GM23248 (cell line): ENCODE measurements around the gene MECP2. TPM values are rescaled to one million over a fixed set of nuclear protein-coding genes. Genes with fewer than 3 reads are reported as not detected.

ENCODE experiments used
- DNase-seq: peaks from one replicate; pipeline ENCODE4 v3.0.0-alpha.2; 2015
- H2AFZ ChIP-seq: fragments of 200-600 bp; sonication (generic); 2 replicates; pipeline ENCODE4 v1.6.1; 2016; ENCODE audit warnings: antibody characterized with exemption
- H3F3A ChIP-seq: fragments of 200-600 bp; sonication (generic); 2 replicates; pipeline ENCODE4 v1.6.1; 2016; ENCODE audit warnings: mild to moderate bottlenecking, antibody characterized with exemption, mixed run types; ENCODE audit not compliant: insufficient read depth
- H3K27ac ChIP-seq: fragments of 200-600 bp; sonication (generic); 2 replicates; pipeline ENCODE4 v1.5.1; 2016; ENCODE audit warnings: mild to moderate bottlenecking
- H3K27me3 ChIP-seq: fragments of 200-600 bp; sonication (generic); replicated peaks from 2 replicates; pipeline ENCODE4 v1.6.1; 2016; ENCODE audit warnings: mild to moderate bottlenecking; ENCODE audit not compliant: insufficient read depth
- H3K36me3 ChIP-seq: fragments of 200-600 bp; sonication (generic); 2 replicates; pipeline ENCODE4 v1.6.1; 2016; ENCODE audit warnings: low read depth, mild to moderate bottlenecking
- H3K4me1 ChIP-seq: fragments of 200-600 bp; sonication (generic); 2 replicates; pipeline ENCODE4 v1.6.1; 2016; ENCODE audit warnings: mild to moderate bottlenecking; ENCODE audit not compliant: insufficient read depth
- H3K4me2 ChIP-seq: fragments of 200-600 bp; sonication (generic); one replicate; pipeline ENCODE4 v1.6.1; 2016; ENCODE audit warnings: mild to moderate bottlenecking; ENCODE audit not compliant: unreplicated experiment
- H3K4me3 ChIP-seq: fragments of 200-600 bp; sonication (generic); 2 replicates; pipeline ENCODE4 v1.5.1; 2016; ENCODE audit warnings: mild to moderate bottlenecking
- H3K79me2 ChIP-seq: fragments of 200-600 bp; sonication (generic); 2 replicates; pipeline ENCODE4 v1.6.1; 2016; ENCODE audit warnings: mild to moderate bottlenecking; ENCODE audit not compliant: insufficient read depth
- H3K9ac ChIP-seq: fragments of 200-600 bp; sonication (generic); 2 replicates; pipeline ENCODE4 v1.6.1; 2016; ENCODE audit warnings: mild to moderate bottlenecking
- H3K9me2 ChIP-seq: fragments of 200-600 bp; sonication (generic); 2 replicates; pipeline ENCODE4 v1.6.1; 2016; ENCODE audit warnings: mixed run types, mild to moderate bottlenecking, moderate library complexity; ENCODE audit not compliant: insufficient read depth
- H3K9me3 ChIP-seq: fragments of 200-600 bp; sonication (generic); one replicate; pipeline ENCODE4 v1.6.1; 2017; ENCODE audit warnings: low read depth
- H4K20me1 ChIP-seq: fragments of 200-600 bp; sonication (generic); 2 replicates; pipeline ENCODE4 v1.6.0; 2016; ENCODE audit not compliant: insufficient read depth
- EZH2 ChIP-seq: fragments of 200-600 bp; sonication (generic); IDR thresholded peaks from 2 replicates; pipeline ENCODE4 v1.6.1; 2018; ENCODE audit warnings: antibody characterized with exemption, mild to moderate bottlenecking; ENCODE audit not compliant: insufficient read depth, poor library complexity, severe bottlenecking
- EZH2phosphoT487 ChIP-seq: fragments of 200-600 bp; sonication (generic); IDR thresholded peaks from 2 replicates; pipeline ENCODE4 v1.6.1; 2018; ENCODE audit warnings: antibody characterized with exemption, moderate library complexity, mild to moderate bottlenecking, low read depth; ENCODE audit not compliant: insufficient read depth
- WGBS, 2 experiments: methylation state at CpG; one replicate each; pipeline ENCODE4 v1.1.6; 2015 to 2017; ENCODE audit warnings: low lambda C conversion rate in 2 of 2, low coverage in 1 of 2; ENCODE audit errors: missing lambda C conversion rate in 2 of 2; 5-methylcytosine and 5-hydroxymethylcytosine counted together
- in situ Hi-C: fragments of 300-500 bp; cut with MboI; formaldehyde crosslinking; loops from 2 replicates; pipeline ENCODE4 v1.15.0; 2020
- polyA plus RNA-seq: library from polyadenylated mRNA; unstranded; fragments of >200 nt; fragmentation: Nextera tagmentation; extraction: Ambion mirVana; gene quantifications from 2 replicates; pipeline ENCODE4 v1.2.1, GENCODE V29; 2016
- total RNA-seq: library from RNA; depleted of rRNA; stranded (reverse); fragments of >200 nt; shearing (Covaris generic); gene quantifications from 2 replicates; pipeline ENCODE4 v1.2.3, GENCODE V29; 2014

MECP2 gene
- total and polyA plus RNA-seq, 2 experiments from 2014 or later = 10.3 to 16.5 TPM

DNA sequence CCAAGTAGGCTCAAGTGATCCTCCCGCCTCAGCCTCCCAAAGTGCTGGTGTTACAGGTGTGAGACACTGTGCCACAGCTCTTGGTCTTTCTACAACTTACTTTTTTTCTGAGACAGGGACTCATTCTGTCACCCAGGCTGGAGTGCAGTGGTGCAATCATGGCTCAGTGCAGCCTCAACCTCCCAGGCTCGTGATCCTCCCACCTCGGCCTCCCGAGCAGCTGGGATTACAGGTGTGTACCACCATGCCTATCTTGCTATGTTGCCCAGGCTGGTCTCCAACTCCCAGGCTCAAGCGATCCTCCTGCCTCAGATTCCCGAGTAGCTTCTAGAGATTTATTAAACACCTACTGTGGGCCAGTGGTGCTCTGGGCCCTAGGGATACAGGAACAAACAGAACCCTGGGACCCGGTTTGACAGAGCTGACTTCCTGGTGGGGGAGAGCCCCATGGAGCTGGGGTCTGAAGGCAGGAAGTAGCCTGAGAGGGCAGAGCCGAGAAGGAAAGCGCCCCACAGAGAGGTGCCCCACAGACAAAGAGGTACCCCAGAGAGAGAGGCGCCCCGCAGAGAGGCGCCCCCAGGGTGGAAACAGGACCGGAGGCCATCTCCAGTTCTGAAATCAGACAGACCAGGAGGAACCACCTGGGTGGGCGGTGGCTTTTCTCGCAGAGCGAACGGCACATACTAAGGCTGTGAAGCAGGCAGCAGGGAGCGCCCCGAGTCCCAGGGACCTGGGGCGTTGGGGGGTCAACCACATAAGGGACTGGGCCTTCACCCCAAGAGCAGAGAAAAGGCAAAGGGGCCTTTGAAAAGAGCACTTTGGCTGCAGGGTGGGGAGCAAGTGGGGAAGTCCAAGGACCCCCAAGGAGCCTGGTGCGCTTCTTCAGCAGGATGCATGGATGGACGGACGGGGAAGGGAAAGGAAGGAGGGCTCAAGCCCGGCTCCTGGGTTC is 82.8 kb downstream of the MECP2 start:
- Histone ChIP-seq H3K27ac (no peak overlapping the region), H3K9ac (no peak overlapping the region), H3K9me3 (no peaks in the 10 kb centered on the region), H3F3A (no peaks in the 10 kb centered on the region), H3K4me3 (no peak overlapping the region), H2AFZ (no peak overlapping the region), H3K36me3 (no peaks in the 10 kb centered on the region), H3K4me1 (no peaks in the 10 kb centered on the region), H3K9me2 (no peaks in the 10 kb centered on the region), H4K20me1 (no peaks in the 10 kb centered on the region), H3K4me2 (no peak overlapping the region), H3K79me2 (peaks cover 26% of the 10 kb centered on the region), H3K27me3 (no peaks in the 10 kb centered on the region)
- TF ChIP-seq EZH2 (no peak), EZH2phosphoT487 (no peak)
- 80% methylated on average over 12 to 23 of the region's 24 CpGs for WGBS, 2 experiments
- in situ Hi-C loops = no loop called here
- no peak for DNase-seq

- no peaks in the 10 kb centered on the region for H3K36me3 ChIP-seq
- H3K9me3 ChIP-seq = no peaks in the 10 kb centered on the region
- no peak for TF ChIP-seq EZH2
- TF ChIP-seq EZH2phosphoT487 = no peak
- H3K9me2 ChIP-seq = no peaks in the 10 kb centered on the region
- H3K27me3 ChIP-seq = no peaks in the 10 kb centered on the region
- no peaks in the 10 kb centered on the region for H3K4me1 ChIP-seq
- H3K79me2 ChIP-seq = peaks cover 19% of the 10 kb centered on the region
- H4K20me1 ChIP-seq = no peaks in the 10 kb centered on the region
- peak; percentile 42 for DNase-seq
- no peak overlapping the region for H3K4me3 ChIP-seq
- no peak overlapping the region for H3K27ac ChIP-seq
- 24 to 37% methylated on average over 11 to 14 of the region's 20 CpGs for WGBS, 2 experiments
- no peak overlapping the region for H2AFZ ChIP-seq
- H3K4me2 ChIP-seq = no peak overlapping the region
- in situ Hi-C loops = no loop called here
- no peaks in the 10 kb centered on the region for H3F3A ChIP-seq
- no peak overlapping the region for H3K9ac ChIP-seq
These were observed 83.7 kb downstream of the MECP2 start for GRCh38 chrX:154013614-154014360.

GRCh38 chrX:154013001-154013421 is 84.5 kb downstream of the MECP2 start:
- Histone ChIP-seq H4K20me1 (no peaks in the 10 kb centered on the region), H2AFZ (no peak overlapping the region), H3K9ac (no peak overlapping the region), H3K9me3 (no peaks in the 10 kb centered on the region), H3K36me3 (no peaks in the 10 kb centered on the region), H3K27ac (no peak overlapping the region), H3K27me3 (no peaks in the 10 kb centered on the region), H3K9me2 (no peaks in the 10 kb centered on the region), H3K4me1 (no peaks in the 10 kb centered on the region), H3F3A (no peaks in the 10 kb centered on the region), H3K79me2 (peaks cover 12% of the 10 kb centered on the region), H3K4me2 (no peak overlapping the region), H3K4me3 (no peak overlapping the region)
- 72 to 89% methylated on average over 5 to 13 of the region's 17 CpGs for WGBS, 2 experiments
- TF ChIP-seq EZH2 (no peak), EZH2phosphoT487 (no peak)
- in situ Hi-C loops = no loop called here
- DNase-seq = no peak

- Histone ChIP-seq H3K36me3 (no peaks in the 10 kb centered on the region), H4K20me1 (no peaks in the 10 kb centered on the region), H3K27ac (no peak overlapping the region), H3K9me3 (no peaks in the 10 kb centered on the region), H3K27me3 (no peaks in the 10 kb centered on the region), H2AFZ (no peak overlapping the region), H3K9me2 (no peaks in the 10 kb centered on the region), H3K9ac (no peak overlapping the region), H3F3A (no peaks in the 10 kb centered on the region), H3K4me2 (no peak overlapping the region), H3K79me2 (peaks cover 8% of the 10 kb centered on the region; the same call in 1 of the 2 replicates), H3K4me3 (no peak overlapping the region), H3K4me1 (no peaks in the 10 kb centered on the region)
- TF ChIP-seq EZH2 (no peak), EZH2phosphoT487 (no peak)
- in situ Hi-C loops = no loop called here
- WGBS, 2 experiments = 55 to 71% methylated on average over 8 to 11 of the region's 17 CpGs
- DNase-seq = no peak
These were observed 85.1 kb downstream of the MECP2 start for GRCh38 chrX:154012336-154012991.
